Stimulated activated CD8-positive, alpha-beta memory T cell treated with anti-CD3 and anti-CD28 coated beads, Interleukin-12 subunit alpha, Interleukin-12 subunit beta, amount 100 ng/mL, for 24 hours (primary cell): Measurements from ENCODE around the gene ATP13A3.

Experiments
- DNase-seq: peaks from one replicate; pipeline ENCODE4 v3.0.0-alpha.2; 2020; ENCODE audit errors: extremely low read depth

Gene ATP13A3

DNA sequence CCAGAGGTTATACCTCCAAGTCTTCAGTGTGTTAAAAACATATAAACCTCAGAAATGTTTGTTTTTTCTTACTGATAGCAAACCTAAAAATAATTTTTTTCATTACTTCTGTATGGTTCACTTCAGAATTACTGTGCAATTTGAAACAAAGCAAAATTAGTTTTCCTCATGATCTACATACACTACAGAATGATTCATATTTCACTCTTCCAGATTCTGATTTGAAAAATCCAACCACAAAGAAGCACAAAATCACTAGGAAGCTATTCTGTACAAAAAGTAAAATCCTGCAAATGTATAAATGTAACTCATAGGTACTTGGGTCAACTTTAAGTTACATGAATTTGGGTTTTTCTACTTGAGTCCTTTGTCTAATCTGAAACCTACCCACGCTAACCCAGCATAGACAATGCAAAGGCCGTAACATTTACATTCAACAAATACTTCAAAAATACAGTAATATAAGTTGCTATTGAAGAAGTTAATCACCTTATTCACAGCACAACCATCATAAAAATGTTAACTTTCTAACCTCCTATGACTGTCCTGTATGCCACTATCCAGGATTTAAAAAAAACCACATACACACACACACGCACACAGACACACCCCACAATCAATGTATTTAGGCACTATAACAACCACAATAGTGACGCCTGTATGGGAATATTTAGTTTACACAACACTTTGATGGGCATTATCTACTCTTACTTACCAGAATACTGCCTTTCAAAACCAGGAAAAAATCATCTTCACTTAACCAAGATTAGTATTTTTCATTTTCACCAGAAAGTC lies 11.5 kb downstream of the ATP13A3 start:
- no peak for DNase-seq

DNA sequence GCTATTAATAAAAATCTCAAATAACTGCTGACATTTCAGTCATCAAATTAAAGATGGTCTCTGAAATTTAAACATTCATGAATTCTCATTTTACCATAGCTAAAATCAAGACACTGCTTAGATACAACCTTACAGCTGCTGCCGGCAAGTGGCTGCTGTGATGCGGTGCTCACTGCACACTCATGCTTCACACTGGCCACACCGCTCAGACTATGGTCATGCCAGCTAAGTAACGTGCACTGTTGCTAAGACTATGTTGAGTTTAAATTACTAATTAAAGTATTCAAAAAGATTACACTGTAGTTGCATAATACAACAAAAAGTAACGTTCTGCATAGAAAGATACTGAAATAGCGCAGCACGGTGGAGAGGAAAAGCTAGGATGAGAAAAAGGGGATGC lies 12.1 kb downstream of the ATP13A3 start:
- no peak for DNase-seq

DNA sequence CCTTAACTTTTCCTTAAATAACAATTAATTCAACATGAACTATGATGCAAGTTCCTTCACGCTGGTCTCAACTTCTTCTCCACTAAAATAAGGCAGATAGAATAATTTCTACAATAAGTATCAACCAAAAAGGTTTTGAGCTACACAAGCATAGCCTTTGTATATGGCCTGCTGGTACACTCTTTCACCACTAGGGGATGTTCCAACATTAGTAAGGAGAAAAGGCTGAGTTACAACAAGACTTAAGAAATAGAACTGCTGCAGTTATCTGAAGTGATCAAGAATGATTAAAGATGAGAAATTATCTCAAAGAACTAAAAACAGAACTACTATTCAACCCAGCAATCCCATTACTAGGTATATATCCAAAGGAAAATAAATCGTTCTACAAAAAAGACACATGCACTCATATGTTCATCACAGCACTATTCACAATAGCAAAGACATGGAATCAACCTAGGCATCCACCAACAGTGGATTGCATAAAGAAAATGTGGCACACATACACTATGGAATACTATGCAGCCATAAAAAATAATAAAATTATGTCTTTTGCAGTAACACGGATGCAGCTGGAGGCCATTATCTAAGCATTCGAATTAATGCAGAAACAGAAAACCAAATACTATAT lies 14.4 kb downstream of the ATP13A3 start:
- DNase-seq: no peak

DNA sequence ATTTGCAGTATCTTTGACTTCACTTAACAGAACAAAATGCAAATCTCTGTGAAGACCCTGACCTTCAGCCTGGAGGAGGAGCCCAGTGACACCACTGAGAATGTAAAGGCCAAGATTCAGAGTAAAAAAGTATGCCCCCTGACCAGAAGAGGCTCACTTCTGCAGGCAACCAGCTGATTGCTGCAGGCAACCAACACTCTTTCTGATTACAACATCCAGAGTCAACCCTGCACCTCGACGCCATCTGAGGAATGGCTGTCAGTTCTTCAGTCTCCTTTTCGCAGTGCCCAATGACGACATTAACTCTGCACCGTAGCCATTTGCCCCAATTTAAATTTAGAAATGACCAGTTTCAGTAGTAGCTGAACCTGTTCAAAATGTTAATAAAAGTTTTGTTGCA lies 14.9 kb downstream of the ATP13A3 start:
- DNase-seq: no peak

DNA sequence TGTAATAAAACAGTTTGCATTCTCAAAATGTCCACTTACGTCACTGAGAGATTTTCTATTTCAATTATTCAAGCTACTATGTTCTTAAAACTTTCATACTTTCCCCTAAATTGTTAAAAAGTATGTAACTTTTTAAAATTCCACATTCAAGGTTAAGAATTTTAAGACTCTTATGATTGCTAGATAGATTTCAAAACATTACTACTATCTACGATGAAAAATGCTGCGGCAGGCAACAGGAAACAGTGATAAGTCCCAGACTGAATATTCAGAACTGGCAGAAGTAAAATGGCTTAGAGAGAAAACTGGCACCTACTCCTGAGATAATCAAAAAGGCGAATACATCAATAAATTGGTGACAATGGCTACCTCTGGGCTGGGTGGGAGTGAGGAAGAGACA lies 16.2 kb downstream of the ATP13A3 start:
- DNase-seq: no peak

DNA sequence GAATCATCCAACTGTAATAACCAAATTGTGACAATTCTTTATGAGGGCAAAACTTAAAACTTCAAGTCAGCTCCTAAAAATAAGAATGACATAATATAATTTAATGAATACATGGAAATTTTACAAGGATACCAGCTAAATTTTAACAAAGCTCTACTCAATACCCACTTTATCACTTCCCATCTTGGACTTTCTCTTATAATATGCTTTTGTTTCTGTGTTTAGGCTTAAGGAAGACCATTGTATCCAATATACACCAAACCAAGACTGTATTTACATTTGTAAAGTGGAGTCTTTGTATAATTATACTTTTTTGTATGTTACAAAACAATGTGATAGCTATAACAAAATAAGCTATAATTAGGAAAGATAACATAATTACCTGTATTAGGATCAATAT lies 16.8 kb downstream of the ATP13A3 start:
- no peak for DNase-seq

DNA sequence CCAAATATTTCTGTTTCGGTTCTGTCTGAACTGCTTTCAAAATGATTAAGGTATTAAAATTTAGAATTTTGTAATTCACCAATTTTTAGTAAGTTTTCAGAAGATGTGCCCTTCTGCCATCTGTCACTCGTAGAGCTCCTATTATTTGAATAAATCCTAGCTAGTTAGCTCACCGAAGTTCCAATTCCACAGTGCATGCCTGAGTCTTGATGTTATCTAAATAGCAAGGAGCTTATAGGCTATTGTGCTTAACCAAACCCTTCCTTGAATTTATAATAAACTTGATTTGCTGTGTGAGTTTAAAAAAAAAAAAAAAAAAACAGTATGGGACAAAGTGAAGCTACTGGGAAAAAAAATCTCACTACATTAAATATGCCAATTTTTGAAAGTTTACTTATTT lies 18.7 kb downstream of the ATP13A3 start:
- no peak for DNase-seq

DNA sequence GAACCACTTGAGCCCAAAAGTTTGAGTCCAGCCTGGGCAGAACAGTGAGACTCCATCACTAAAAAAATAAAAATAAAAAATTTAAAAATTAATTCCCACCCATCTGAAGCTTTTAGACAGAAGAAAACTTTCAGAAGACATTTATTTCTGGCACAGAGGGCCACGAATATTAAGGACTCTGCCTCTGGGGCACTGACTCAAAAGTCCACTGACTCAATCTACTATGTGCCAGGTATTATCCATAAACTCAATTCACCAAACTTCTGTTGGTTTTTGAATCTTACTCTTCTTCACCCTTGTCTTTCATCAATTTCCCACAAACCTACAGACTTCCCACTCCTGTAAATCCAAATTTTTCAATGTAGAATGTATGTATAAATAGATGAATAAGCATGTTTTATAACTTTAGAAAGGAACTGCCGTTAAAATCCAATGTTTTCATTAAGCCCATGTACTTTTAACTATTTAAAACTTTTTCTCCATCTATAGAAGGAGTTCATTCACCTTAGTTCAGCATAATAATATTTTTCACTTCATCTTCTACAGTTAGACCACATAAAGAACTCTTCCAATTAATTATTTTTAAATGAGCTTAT lies 19.9 kb downstream of the ATP13A3 start:
- DNase-seq: no peak

DNA sequence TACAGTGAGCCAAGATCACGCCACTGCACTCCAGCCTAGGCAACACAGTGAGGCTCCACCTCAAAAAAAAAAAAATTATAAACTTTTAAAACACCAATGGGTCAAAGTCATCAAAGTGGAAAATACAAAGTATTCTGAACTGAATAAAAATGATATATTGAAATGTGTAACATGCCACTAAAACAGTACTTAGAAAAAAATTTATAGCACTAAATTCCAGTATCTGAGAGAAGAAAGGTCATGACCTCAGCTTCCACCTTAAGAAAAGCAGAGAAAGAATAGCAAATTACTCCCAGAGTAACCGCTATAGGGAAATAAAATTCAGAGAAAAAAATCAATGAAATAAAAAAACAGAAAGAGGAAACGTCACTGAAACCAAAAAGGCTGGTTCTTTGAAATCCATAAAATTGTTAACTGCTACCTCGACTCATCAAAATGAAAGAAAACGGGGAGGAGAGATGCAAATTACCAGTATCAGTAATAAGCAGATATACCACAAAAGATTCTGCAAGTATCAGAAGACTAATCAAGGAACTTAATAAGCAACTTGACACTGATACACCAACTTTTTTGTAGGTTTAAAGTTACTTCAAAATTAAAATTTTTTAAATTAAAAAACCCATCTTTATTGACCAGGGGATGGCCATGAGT lies 20.8 kb downstream of the ATP13A3 start:
- no peak for DNase-seq

DNA sequence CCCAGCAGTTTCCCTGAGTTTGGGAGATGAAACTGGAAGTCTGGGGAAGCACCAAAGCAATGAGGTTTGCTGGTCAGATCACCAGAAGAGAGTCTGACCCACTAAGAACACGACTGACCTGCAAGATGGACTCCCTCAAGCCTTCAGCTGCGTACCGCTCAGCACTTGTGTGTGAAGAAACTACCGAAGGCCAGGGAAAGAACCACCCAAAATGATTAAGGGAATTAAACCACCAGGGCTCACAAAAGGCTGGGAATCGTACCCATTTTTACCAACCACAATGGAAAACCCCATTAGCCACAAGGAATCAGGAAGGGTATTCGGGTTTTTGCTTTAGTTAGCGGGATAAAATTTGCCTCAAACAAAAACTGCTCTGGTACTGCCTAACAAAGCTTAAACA lies 21.6 kb downstream of the ATP13A3 start:
- no peak for DNase-seq

DNA sequence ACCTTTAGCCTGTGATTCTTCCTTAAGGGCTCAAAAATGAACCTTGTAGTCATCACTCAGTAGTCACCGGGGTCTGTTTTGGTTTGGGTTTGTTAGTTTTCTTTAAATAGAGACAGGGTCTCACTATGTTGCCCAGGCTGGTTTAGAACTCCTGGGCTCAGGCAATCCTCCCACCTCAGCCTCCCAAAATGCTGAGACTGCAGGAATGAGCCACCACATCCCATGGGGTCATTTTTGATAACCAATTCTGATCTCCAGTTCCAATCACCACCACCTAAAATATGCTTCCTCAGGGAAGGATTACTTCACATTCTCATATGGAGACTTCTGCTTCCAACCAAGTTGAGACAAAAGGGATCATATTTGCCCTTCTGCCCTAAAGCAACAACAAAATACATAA lies 22.1 kb downstream of the ATP13A3 start:
- DNase-seq: no peak

DNA sequence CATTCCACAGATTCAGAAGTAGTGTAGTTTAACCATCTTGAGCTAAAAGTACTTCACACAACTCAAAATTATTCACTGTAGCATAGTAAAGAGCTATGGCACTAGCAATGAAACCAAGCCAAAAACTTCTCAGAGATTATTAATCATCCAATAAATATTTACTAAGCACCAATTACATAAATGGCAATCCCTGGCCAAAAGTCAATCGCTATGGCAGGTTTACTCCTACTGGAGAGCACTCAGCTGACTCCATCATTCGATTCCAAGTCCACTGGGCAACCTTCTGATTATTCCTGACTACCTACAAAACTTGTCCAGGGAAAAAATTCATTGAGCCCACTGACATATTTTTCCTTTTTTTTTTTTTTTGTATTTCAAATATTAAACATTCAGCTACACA lies 23.9 kb downstream of the ATP13A3 start:
- no peak for DNase-seq

DNA sequence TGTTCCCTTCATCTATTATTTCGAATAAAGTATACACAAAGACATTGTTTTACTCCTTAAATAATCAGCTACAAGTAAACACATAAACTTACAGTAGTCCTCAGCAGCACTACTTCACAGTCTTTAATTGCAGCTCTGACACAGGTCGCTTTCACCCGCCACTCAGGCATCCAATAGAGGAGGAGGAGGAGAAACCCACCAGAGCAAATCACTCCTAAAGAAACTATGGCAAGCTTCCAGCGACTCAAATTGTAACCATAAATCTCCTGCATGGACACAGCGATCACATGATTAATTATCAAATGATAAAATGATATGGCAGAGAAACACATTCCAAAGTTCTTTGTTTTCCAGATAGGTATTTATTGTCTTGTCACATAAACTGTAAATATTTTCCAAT lies 26.2 kb downstream of the ATP13A3 start:
- no peak for DNase-seq

DNA sequence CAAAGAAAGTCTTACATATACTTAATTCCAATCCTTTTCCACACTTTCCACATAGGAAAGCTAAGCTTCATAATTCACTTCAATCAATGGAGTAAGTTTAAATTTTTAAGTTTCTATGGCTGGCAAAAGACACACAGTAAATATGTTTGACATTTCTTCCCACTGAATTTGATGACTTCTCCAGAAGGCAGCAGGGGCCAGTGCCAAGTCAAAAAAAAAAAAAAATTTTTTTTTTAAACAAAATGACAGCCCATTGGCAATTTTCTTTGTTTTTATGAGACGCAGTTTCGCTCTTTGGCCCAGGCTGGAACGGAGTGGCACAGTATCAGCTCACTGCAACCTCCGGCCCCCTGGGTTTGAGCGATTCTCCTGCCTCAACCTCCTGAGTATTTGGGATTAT lies 28.7 kb downstream of the ATP13A3 start:
- no peak for DNase-seq

DNA sequence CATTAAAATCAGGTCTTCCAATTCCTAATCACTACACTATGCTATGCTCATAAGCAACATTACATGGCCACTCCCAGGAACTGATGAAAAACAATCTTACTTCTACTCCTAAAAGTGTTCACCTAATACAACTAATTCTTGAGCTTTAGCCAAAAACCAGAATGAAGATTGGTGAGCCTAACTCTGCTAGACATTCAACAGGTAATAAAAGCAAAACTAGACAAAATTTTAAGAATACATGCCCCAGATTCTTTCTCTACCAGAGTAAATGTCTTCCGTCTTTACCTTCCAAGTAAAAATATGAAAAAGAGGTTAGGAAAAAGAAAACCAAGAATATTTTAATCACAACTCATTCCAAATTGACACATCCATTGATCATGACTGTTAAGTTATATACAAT lies 31.3 kb downstream of the ATP13A3 start:
- no peak for DNase-seq

DNA sequence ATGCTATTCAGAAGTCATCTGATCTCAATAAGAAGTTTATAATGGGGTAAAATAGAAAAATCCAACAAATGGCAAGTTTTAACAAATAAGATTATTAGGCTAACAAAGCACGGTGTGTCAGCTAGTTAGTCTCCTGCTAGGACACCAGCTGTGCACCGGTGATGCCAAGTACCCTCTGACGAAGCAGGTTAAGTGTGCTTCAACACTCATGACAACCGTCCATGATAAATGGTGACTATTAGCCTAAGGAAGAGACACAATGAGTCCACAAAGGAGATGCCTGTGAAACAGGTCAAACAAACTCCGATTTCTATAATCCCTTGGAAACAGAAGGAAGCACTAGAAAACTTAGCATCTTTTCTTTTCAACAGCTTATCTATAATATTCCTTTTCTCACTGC lies 36.5 kb downstream of the ATP13A3 start:
- DNase-seq: no peak

DNA sequence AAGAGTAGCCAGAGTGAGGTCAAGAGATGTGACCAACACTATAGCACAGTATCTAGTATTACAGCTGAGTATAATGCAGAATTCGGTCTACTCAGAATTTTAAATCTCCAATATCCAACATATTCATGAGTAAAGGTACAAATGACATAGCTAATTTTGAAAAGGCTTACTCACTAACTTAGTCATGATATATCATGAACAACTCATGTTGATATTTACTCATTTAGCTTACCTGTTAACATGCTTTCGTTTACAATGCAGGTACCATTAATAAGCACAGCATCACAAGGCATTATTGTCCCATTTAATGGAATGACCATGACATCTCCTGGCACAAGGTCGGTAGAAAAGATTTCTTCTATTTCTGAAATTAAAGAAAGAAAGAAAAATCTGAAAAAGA lies 36.9 kb downstream of the ATP13A3 start:
- no peak for DNase-seq

DNA sequence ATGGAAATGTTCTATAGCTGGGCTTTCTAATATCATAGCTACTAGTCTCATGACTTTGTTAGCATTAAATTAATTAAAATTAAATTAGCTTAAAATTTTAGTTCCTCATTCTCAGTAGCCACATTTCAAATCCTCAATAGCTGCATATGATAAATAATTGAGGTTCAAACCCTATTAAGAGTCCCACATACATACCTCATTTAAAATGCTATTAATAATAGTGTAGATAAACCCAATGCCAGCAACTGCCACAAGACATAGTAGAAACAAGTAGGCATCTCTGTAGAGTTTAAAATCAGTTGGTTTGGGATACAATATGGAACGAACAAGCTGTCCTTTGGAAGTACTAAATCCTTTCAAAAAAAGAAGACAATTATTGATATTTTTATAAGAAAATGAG lies 39.1 kb downstream of the ATP13A3 start:
- no peak for DNase-seq

DNA sequence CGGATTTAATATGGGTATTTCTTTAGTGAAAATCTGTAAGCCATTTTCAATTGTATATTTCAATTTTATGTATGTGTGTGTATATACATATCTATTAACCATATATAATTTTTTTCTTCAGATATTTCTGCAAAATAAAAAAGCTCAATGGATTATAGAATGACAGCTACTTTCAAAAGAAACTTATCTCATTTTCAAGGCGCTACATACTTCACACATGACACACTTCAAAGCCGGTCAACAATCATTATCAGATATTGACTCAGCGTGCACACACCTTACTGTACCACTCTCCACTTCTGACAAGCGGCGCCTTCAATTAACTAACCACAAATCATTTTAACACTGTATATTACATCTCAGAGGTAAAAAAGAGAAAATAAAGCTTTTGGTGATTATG lies 39.6 kb downstream of the ATP13A3 start:
- DNase-seq: no peak

DNA sequence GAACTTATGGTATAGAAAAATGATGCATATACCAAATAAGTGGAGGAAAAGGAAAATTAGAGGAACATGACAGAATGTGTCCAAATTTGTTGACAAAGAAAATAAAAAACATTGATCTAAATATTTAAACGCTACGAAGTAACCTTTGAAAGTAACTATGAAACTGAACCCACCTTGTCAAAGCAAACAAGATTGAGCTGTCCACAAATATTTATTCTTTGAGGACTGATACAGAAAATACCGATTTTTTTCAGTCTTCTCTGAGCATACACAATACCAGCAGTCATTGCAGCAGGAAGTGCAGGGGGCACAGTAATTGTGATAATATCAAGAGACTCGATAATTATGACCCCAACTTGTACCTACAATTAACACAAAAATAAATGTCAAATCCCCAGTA lies 40.0 kb downstream of the ATP13A3 start:
- no peak for DNase-seq

DNA sequence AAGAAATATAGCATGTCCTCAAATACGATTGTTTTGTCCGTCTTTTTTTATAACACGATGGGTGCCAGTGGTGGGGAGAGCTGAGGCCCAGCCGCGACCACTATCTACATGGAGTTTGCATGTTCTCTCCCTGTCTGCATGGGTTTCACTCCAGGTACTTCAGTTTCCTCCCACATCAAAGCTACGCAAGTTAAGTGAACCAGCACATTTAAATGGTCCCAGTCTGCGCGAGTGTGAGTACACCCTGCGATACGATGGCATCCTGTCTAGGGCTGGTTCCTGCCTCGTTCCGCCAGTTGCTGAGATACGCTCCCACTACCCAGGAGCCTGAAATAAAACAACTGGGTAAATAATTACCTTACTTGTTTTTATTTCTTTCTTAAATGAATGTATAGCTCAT lies 40.6 kb downstream of the ATP13A3 start:
- no peak for DNase-seq

DNA sequence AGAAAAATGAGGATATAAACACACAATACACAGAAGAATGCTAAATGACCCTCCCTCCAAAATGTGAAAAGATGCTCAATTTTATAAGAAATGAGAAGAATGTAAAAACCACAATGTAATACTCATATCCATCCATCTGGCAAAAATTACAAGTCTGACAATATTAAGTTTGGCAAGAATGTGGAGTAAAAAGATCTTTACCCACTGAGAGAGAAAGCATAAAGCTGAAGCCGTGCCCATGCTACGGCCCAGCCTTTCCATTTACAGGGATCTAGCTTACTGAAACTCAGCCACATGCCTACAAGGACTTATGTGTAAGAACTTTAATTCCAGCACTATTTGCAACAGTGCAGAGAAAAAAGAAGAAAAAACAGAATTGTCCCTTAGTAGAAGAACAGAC lies 42.9 kb downstream of the ATP13A3 start:
- no peak for DNase-seq

DNA sequence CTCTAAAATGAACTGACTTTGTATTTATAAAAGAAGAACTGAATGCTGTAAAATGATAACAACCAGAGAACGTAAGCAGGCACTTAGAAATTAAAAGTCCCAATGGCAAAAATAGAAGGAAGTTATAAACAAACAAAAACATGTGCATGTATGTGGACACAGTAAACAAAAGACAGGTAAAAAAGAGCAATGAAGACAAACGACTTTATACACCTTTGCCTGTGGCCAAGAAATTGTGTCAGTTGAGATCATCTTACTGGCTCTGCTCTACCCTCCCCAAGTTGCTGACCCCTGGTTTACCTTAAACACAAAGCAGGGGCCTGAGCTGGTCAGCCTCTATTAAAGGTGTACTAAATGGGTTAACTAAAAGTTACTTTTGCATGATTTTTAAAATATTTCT lies 46.0 kb downstream of the ATP13A3 start:
- no peak for DNase-seq
